Activated CD8-positive, alpha-beta memory T cell treated with anti-CD3 and anti-CD28 coated beads, Interleukin-2, amount 50 U/mL, for 24 hours (primary cell): ENCODE results near the gene ADARB2.

Source experiments
- DNase-seq: peaks from one replicate; pipeline ENCODE4 v3.0.0-alpha.2; 2020; ENCODE audit errors: extremely low read depth

Gene ADARB2

DNA sequence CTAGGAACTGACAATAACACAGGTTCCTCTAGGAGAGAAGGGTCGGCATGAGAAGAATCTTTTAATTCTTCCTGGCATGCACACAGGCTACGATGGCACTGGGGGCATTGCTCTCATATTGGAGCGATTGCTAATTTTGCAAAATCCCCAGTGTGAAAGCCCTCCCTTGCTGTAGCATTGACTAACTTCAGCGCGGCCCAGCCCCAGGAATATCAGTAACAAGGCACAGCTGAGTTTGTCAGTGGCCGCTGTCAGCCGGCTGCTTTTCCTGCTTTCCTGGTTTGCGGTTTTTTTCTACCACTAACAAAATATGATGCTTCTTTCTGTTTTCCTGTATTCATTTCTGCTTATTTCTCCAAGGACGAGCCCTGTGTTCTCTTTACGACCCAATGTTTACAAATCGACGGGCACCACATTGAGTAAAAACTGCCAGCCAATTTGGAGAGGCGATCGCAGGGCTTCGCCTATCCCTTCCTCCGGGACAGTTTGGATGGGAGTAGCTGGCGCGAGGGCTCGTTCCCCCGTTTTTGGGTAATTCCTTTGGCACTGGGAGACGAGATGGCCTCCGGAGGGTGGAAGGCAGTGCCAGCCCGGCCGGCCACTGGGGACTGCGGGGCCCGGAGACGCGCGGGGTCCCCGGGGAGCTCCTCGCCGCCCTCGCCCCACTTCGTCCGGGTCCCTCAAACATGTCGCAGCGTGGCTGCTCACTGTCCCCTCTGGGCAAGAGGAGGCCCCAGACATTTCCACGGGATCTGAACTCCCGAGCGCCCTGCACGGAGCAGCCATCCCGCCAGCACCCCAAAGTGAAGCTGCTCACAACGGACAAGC, 967 bp downstream of the ADARB2 start:
- DNase-seq = no peak

DNA sequence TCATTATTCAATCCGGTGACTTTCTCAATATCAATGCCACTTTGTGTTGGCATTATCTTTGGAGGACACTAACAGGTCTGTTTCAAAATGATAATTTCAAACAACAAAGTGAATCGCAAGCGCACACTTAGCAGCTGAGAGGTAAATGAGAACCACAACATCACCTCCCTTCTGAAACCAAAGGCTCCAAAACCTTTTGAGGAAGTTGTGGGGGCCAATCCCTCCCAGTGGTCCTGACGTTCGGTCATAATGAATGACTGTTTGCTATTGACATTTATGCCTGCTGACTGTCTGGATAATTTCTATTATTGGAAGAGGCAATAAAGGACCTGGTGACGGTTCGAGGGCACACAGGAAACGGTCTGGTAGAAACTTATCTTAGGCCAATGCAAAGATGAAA, 1.8 kb downstream of the ADARB2 start:
- no peak for DNase-seq

DNA sequence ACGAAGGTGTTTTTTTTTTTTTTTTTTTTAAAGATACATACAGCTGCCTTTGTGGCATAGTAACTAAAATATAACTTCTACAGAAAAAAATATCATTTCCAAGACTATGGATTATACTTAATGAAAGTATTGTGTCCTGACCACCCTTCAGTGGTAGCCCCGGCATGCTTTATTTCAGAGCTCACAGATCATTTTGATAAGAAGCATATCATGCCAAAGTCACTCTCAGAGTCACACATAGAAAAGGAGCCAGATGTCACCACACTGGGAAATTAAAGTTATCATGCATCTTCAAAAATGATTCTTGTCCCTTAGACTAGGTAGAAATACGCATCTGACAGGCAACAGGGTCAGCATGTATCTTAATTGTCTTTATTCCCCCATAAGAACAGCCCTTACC, 3.0 kb downstream of the ADARB2 start:
- no peak for DNase-seq

DNA sequence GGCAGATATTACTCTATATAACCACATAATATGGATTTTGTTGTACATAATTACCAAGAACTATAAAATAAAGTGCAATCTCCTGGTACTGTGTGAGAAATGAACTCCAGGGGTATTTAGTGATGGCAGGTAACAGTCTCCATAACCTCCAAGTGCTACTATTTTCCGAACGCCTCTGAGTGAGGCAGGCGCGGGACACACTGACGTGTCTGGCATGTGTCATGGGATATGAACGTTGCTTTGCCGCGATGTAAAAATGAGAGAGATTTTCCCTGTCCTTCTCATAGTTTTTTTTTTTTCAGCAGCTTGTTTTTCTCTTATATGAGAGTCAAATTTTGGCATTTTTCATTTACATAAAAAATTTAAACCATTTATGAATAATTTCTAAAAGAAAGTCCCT, 3.6 kb downstream of the ADARB2 start:
- DNase-seq = no peak

DNA sequence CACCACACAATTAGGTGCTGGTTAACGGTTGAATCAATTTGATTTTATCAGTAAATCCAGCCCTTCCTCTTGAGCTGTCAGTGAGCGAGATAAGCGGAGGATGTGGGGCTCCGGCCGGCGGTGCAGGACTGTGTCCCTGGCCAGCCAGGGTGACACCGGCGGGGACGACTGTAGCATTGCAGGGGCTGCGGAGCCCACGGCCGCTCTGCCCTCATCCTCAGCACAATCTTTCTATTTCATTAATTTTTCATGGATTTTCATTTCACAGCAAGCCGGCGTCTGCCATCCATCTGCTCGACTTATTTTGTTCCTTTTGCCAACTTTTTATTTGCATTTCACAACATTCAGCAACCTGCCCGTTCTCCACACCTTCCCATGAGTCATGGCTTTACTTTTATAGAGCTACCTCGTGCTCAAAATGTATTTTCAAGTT, 4.7 kb downstream of the ADARB2 start:
- DNase-seq = no peak

DNA sequence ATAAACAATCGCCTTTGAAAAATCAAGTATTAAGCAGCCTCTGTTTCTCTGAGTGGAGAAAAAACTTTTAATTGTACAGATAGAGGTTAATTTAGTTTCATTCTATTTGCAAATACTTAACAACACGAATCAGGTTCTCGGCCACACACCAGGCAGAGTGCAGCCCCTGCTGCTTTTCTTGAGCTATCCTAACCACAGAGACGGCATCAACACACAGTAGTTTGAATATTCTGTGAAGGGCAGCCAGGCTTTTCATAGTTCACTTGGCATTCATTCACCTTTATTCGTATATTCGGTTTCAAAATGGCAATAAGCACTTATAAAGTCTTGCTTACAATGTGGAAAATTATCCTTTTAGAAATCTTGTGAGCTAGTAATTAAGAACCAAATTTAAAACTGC, 5.7 kb downstream of the ADARB2 start:
- no peak for DNase-seq

DNA sequence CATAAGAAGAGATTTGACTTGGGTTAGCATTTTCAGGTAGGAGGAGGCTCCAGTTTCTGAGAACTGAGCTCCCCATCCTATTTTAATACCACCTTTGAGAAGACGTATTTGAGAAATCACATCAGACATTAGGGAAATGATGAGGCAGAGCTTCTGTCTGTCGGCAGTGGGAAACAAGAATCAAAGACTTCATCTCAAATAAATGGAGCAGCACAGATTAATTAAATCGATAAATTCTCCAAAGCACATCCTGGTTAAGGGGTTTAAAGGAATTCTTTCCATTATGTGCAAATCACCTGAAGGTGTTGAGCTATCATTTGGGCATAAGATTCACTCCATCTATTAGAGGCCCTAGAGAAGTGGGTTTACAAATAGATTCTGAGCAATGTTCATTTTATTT, 7.6 kb downstream of the ADARB2 start:
- no peak for DNase-seq

DNA sequence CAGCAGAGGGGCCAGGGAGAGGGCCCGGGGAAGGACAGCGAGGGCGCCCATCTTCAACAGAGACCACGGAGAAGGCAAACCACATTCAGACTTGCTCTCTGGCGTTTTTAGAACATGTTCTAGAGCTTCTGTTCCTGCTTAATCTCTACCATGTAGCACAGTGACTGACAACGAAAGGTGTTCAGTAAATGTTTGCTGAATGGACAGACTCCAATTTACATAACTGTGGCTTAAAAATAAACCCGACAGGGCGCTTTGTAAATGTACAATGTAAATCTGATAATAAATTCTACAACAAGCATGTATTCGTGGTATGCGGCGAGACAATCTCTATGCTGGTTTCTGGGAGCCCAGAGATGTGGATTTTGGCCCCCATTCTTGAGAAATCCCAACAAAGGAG, 10.5 kb downstream of the ADARB2 start:
- no peak for DNase-seq

DNA sequence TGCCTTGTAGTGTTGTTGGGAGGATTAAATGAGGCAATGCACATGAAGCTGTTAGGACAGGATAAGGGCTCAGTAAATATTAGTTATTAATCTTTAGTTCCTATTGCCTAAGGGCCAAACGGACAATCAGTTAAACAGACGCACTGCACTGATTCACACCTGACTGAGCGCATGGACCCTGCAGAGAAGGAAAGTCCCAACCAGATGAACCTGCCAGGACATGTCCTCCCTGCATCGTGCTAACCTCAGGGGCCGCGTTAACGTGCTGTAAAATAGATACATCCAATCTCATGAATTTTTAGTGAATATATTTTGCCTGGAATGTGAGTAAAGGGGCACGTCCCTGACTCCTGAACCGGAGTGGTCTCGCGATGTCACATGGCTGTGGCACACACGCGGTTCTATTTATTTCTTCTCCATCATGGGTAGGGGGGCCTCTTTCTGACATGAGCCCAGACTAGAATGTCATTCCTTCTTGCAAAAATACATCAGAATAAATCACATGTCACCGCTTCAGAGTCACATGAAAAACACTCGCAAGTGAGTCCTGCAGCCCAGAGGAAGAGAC, 12.3 kb downstream of the ADARB2 start:
- no peak for DNase-seq

DNA sequence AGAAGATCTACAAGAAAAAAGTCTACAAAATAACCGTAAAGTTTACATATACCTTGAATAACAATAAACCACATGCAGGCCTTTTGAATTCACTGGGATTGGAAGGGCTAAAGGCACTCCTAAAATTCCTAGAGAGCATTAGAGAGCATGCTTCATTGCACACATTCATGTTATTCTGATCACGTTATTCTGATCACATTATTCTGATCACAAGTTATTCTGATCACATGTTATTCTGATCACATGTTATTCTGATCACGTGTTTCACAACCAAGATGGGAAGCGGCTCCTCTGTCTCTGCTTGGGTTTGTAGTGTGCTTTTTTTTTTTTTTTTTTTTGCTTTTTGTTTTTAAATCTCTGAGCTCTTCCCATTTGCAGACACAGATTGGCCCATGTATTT, 20.5 kb downstream of the ADARB2 start:
- no peak for DNase-seq

DNA sequence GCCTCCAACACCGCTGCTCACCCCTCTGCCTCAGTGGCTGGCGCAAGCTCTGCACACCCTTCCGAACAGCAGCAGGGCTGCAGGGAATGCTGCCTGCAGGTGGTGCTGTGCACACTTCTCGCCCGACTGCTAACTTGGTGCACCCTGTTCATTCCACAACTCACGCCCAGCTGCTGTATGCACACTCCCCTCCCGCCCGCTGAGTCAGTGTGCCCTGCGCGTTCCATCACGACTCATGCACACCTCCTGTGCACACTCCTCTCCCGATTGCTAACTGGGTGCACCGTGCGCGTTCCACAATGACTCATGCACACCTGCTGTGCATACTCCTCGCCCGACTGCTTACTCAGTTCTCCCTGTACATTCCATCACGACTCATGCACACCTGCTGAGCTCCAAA, 21.5 kb downstream of the ADARB2 start:
- no peak for DNase-seq

DNA sequence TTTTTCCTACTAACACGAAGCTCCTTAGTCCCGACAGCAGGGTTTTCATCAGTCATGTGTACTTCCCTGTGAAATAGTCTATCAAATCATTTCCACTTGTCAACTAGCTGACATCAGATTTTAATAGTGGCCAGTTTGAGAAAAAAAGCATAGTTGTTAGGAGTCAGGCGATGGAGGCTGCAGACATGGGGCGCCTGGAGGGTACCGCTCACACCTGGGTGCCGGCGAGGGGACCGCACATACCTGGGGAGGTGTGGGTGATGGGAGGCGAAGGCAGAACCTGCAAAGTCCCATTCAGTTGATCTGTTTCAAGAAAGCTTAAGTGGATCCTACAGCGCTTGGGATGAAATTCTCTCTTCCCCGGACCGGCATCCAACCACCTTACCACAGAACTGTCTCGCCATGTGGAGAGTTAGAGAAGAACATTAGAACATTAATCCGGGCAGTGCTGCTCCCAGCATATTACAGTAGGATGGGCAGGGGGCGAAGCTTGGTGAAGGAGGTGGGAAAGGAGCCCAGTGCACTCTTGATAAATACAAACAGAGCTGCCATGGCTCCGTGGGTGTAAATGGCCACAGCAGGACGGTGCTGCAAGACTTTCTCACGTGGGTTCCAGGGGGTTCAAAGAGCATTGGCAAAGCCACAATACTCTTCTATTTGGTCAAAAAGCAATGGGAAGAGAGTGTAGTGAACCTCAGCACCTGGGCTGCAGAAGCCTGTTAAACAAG, 24.2 kb downstream of the ADARB2 start:
- no peak for DNase-seq

DNA sequence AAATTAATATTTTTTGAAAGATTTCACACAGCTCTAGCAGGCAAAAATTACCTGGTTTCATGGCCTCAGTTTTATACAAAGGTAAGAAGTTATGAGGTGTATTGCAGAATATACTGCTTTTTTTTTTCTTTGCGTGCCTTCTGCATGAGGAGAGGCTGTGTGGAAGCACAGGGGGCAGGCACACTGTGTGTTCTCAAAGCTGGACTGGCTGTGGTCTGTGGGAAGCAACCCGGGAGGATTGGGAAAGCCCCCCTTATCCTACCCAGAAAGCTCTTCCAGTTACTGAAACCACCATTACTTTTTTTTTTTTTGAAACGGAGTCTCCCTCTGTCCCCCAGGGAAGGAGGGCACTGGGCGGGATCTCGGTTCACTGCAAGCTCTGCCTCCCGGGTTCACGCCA, 25.0 kb downstream of the ADARB2 start:
- DNase-seq = no peak

DNA sequence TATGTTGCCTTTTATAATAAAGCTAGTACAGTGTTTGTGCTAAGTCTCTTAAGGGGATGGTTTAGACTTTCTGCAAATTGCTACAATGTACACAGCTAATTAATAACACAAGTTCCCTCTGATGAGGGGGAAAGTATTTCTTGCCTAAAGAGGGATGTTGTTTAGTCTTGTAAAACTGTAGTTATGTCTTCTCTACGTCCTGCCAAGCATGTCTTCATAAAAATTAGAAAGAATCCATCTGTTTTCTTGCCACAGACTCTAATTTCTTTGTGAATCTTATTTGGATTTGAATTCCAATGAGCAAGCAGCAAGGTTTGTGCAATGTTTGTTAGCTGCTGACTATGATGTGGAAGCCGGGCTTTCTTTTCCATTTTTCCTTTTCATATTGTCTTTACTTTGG, 28.2 kb downstream of the ADARB2 start:
- DNase-seq = no peak

DNA sequence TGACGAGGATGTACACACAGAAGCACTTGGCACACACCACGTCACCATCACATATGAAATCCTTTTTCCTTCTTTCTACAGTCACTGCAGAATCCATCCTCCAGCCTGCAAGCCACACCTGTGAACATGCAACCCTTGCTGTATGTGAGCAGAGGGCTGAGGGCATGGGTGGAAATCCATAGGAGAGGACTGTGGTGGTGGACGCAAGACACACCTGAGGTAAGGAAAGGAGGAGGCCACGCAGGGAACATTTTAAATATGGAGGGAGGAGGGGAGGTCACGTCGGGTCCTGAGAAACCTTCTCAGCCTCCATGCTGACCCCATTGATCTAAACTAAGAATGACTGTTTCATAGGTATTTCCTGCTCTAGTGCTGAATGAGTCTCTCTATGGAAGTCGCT, 28.6 kb downstream of the ADARB2 start:
- DNase-seq = no peak

DNA sequence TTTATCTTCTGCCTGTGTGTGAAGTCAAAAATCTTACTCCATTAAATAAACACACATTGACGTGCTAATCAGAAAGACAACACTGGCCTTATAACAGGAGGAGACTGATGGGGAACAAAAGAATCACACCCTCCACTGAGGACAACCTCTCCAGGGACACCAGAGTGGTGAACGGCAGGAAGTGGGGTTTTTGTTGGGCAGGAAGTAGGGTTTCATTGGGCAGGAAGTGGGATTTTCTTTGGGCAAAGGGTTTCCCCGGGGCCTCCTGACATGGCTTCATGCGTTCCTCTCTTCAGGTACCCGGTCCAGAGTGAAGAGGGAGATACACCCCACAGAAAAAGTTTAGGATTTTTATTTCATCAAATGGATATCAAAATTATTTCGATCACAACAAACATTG, 30.6 kb downstream of the ADARB2 start:
- DNase-seq = no peak

DNA sequence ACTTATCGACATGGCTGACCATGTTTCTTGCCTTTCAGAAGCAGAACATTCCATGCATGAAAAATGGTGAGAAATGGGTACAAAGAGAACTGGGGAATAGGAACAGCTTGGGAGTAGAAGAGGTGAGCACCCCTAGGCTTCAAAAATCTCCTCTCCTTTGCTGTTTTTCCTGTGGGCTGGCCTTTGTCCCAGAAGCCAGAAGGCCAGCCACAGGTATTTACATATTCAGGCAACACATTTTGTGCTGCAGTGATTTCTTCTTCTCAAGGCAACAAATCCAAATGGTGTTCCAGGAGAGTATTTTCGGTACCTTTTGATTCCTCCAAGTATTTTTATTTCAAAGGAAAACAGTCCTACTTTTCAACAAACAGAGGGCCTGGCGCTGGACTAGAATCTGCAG, 31.1 kb downstream of the ADARB2 start:
- no peak for DNase-seq

DNA sequence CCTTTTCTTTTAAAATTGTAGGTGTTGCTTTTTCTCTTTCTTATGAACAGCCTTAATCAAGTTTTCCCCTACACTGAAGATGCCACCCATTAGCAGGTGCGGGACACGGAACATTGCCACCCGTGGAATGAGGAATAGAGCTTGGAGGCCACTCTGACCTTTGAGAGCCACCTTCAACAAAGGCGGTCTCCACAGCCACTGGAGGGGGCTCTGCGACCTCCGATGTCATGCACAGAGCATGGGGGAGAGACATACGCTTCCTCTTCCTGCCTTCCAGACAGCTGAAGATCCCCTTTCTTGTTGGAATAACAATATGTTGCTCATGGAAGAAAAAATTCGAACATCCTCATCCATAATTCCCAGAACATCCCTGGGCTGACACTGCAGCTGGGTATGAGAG, 39.1 kb downstream of the ADARB2 start:
- DNase-seq = no peak

DNA sequence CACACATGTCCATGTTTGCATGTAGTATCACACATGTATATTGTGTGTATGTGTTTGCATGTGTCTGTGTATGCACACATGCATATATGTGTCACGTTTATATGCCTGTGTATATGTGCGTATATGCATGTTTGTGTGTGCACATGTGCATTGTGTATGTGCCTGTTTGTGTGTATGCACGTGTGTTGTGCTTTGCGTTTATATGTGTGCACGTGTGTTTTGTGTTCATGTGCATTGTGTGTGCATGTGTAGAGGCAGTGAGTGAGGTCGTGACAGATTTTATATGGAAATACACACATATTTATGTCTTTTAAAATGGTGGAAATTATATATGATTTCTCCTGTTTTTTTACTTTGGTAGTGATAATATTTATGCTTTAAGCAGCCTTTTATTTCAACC, 41.2 kb downstream of the ADARB2 start:
- DNase-seq = no peak

DNA sequence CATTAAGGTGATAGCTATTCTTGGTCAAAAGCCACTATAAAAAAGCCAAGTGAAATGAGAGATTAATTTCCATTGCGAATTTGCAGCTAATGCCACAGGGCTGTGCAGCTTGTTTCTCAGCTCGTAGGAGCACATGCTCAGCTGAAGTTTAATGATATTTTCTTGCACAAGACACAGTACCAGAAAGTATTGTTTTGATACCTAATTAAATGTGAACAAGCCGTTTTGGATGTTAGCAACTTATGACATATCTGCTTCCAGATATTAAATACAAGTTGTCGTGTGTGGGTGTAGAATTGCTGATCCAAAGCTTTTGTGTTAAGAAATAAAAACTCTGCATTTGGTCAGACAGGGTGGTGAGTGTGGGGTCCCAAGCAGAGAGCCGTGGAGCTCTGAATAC, 47.2 kb downstream of the ADARB2 start:
- DNase-seq = no peak

DNA sequence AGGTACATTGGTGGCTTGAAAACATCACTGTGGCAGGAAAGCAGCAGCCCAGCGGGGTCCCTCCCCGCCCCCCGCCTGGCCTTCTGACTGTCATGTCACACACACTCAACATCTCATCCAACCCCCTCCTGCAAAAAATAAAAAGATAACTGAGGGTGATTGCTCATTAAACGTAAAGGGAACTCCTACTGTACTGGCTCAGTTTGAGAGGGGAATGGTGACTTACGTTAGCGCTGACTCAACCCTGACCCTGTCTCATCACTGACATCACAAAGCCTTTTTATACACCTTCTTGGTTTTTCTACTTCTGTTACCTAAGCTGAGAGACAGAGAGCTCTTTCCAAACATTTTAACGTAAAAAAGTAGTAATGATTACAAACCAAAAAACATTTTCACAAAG, 48.8 kb downstream of the ADARB2 start:
- no peak for DNase-seq

DNA sequence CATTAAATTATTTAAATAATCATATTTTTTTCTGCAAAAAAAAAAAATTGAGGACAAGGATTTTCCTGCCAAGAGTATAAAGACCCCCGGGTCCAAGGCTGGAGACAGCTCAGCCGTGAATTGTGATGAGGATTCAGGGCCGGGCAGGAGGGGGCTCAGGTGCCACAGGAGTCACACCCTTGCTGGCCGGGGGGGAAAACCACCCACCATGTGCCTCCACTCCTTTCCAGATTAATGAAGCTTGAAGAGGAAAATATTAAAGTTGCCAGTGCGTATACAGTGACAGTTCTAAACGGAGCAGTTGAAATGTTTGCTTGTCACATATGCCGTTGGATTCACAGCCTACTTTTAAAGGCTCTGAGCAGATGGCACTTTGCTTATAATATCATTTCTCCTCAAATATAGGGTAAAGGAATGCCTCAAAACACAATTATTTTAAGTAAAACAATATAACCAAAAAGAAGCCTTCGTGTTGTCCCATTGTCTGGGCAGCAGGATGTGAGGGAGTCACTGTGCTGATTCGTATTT, 49.6 kb downstream of the ADARB2 start:
- no peak for DNase-seq

DNA sequence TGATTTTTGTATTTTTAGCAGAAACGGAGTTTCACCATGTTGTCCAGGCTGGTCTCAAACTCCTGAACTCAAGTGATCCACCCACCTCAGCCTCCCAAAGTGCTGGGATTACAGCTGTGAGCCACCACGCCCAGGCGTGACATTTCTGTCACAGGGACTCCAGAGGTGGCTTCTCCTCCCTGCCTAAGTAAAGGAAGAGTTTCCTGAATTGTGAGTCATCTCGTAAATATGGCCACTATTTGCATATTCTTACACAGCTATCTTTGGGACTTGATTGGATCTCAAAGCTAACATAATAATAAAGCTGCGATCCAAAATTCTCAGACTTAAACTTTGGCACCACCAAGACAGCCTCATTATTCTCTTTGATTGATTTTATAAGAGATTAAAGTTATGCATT, 50.1 kb downstream of the ADARB2 start:
- no peak for DNase-seq
